ENCODE results near the gene NDUFAF3.

NDUFAF3 gene

GRCh38 chr3:48997102-48997635 lies 24.8 kb upstream of the NDUFAF3 start:
- no peak overlapping the region for H3K23ac ChIP-seq (ENCODE audit: low read length)
- H3K27me3 ChIP-seq (ENCODE audit: insufficient read depth, low read length, poor library complexity), result no peaks in the 10 kb centered on the region
- H2BK120ac ChIP-seq (ENCODE audit: low read depth, low read length), result no peak overlapping the region
- no peak overlapping the region for H2BK15ac ChIP-seq (replicated peaks; ENCODE audit: low read depth)
- WGBS (ENCODE audit: extremely low coverage, insufficient coverage, low lambda C conversion rate), result no CpG with 5 or more reads among the region's 8 CpGs
- no peaks in the 10 kb centered on the region for H3K79me1 ChIP-seq (ENCODE audit: low read length)
- H3K9ac ChIP-seq (ENCODE audit: low read length), result no peak overlapping the region
- no peak overlapping the region for H3K4ac ChIP-seq (ENCODE audit: low read depth, low read length)
- no peaks in the 10 kb centered on the region for H3K79me2 ChIP-seq (ENCODE audit: control insufficient read depth, insufficient read depth, low read length)
- no peak overlapping the region for H3K18ac ChIP-seq (ENCODE audit: low read length)
- H4K5ac ChIP-seq (ENCODE audit: low read length), result no peak overlapping the region
- no peaks in the 10 kb centered on the region for H3K36me3 ChIP-seq (ENCODE audit: control insufficient read depth, insufficient read depth, low read length)
- H3K4me1 ChIP-seq (ENCODE audit: control insufficient read depth, low read depth, low read length), result no peaks in the 10 kb centered on the region
- no peak overlapping the region for H4K8ac ChIP-seq (ENCODE audit: low read depth, low read length)
- DNase-seq, result no peak
- no peak overlapping the region for H3K4me2 ChIP-seq (ENCODE audit: low read length)
- H2AK5ac ChIP-seq (ENCODE audit: low read length), result no peak overlapping the region
- H3K27ac ChIP-seq (ENCODE audit: low read depth, low read length), result no peak overlapping the region
- H3K4me3 ChIP-seq (ENCODE audit: low read length), result no peak overlapping the region
- H3K56ac ChIP-seq (ENCODE audit: low read length), result no peak overlapping the region
- H2BK5ac ChIP-seq (ENCODE audit: low read length), result no peak overlapping the region

- no peak overlapping the region for H3K23ac ChIP-seq (ENCODE audit: low read length)
- no peak overlapping the region for H3K27ac ChIP-seq (ENCODE audit: low read depth, low read length)
- DNase-seq, result peak; percentile 58
- H3K9ac ChIP-seq (ENCODE audit: low read length), result no peak overlapping the region
- no peak overlapping the region for H3K4ac ChIP-seq (ENCODE audit: low read depth, low read length)
- no peak overlapping the region for H3K4me3 ChIP-seq (ENCODE audit: low read length)
- H3K36me3 ChIP-seq (ENCODE audit: control insufficient read depth, insufficient read depth, low read length), result no peaks in the 10 kb centered on the region
- no peak overlapping the region for H2BK120ac ChIP-seq (ENCODE audit: low read depth, low read length)
- H3K79me2 ChIP-seq (ENCODE audit: control insufficient read depth, insufficient read depth, low read length), result no peaks in the 10 kb centered on the region
- no peak overlapping the region for H3K18ac ChIP-seq (ENCODE audit: low read length)
- H4K8ac ChIP-seq (ENCODE audit: low read depth, low read length), result no peak overlapping the region
- H2BK5ac ChIP-seq (ENCODE audit: low read length), result no peak overlapping the region
- no CpG with 5 or more reads among the region's 20 CpGs for WGBS (ENCODE audit: extremely low coverage, insufficient coverage, low lambda C conversion rate)
- H2BK15ac ChIP-seq (replicated peaks; ENCODE audit: low read depth), result no peak overlapping the region
- no peaks in the 10 kb centered on the region for H3K4me1 ChIP-seq (ENCODE audit: control insufficient read depth, low read depth, low read length)
- H2AK5ac ChIP-seq (ENCODE audit: low read length), result no peak overlapping the region
- no peaks in the 10 kb centered on the region for H3K79me1 ChIP-seq (ENCODE audit: low read length)
- H3K4me2 ChIP-seq (ENCODE audit: low read length), result no peak overlapping the region
- no peak overlapping the region for H4K5ac ChIP-seq (ENCODE audit: low read length)
- H3K27me3 ChIP-seq (ENCODE audit: insufficient read depth, low read length, poor library complexity), result no peaks in the 10 kb centered on the region
- H3K56ac ChIP-seq (ENCODE audit: low read length), result no peak overlapping the region
These were observed 23.9 kb upstream of the NDUFAF3 start for GRCh38 chr3:48997714-48998637.

- Histone ChIP-seq H4K8ac (ENCODE audit: low read depth, low read length) (no peak overlapping the region), H3K56ac (ENCODE audit: low read length) (no peak overlapping the region), H3K79me2 (ENCODE audit: control insufficient read depth, insufficient read depth, low read length) (no peaks in the 10 kb centered on the region), H3K18ac (ENCODE audit: low read length) (no peak overlapping the region), H3K4ac (ENCODE audit: low read depth, low read length) (no peak overlapping the region), H4K5ac (ENCODE audit: low read length) (no peak overlapping the region), H2AK5ac (ENCODE audit: low read length) (no peak overlapping the region), H3K4me2 (ENCODE audit: low read length) (no peak overlapping the region), H2BK120ac (ENCODE audit: low read depth, low read length) (no peak overlapping the region), H2BK15ac (replicated peaks; ENCODE audit: low read depth) (no peak overlapping the region), H3K27ac (ENCODE audit: low read depth, low read length) (no peak overlapping the region), H3K79me1 (ENCODE audit: low read length) (no peaks in the 10 kb centered on the region), H3K9ac (ENCODE audit: low read length) (no peak overlapping the region), H3K36me3 (ENCODE audit: control insufficient read depth, insufficient read depth, low read length) (no peaks in the 10 kb centered on the region), H3K4me3 (ENCODE audit: low read length) (no peak overlapping the region), H3K4me1 (ENCODE audit: control insufficient read depth, low read depth, low read length) (no peaks in the 10 kb centered on the region), H3K23ac (ENCODE audit: low read length) (no peak overlapping the region), H3K27me3 (ENCODE audit: insufficient read depth, low read length, poor library complexity) (no peaks in the 10 kb centered on the region), H2BK5ac (ENCODE audit: low read length) (no peak overlapping the region)
- no CpG with 5 or more reads among the region's 8 CpGs for WGBS (ENCODE audit: extremely low coverage, insufficient coverage, low lambda C conversion rate)
- no peak for DNase-seq
These were observed 22.6 kb upstream of the NDUFAF3 start for GRCh38 chr3:48999085-48999858.

- H4K5ac ChIP-seq (ENCODE audit: low read length), result no peak overlapping the region
- H2BK120ac ChIP-seq (ENCODE audit: low read depth, low read length), result no peak overlapping the region
- H2BK5ac ChIP-seq (ENCODE audit: low read length), result no peak overlapping the region
- H3K23ac ChIP-seq (ENCODE audit: low read length), result no peak overlapping the region
- no peak overlapping the region for H3K4ac ChIP-seq (ENCODE audit: low read depth, low read length)
- no peaks in the 10 kb centered on the region for H3K27me3 ChIP-seq (ENCODE audit: insufficient read depth, low read length, poor library complexity)
- H2AK5ac ChIP-seq (ENCODE audit: low read length), result no peak overlapping the region
- H3K18ac ChIP-seq (ENCODE audit: low read length), result no peak overlapping the region
- H3K4me2 ChIP-seq (ENCODE audit: low read length), result no peak overlapping the region
- no CpG with 5 or more reads among the region's 6 CpGs for WGBS (ENCODE audit: extremely low coverage, insufficient coverage, low lambda C conversion rate)
- H3K27ac ChIP-seq (ENCODE audit: low read depth, low read length), result no peak overlapping the region
- no peak overlapping the region for H4K8ac ChIP-seq (ENCODE audit: low read depth, low read length)
- H3K36me3 ChIP-seq (ENCODE audit: control insufficient read depth, insufficient read depth, low read length), result no peaks in the 10 kb centered on the region
- no peak overlapping the region for H3K4me3 ChIP-seq (ENCODE audit: low read length)
- H3K9ac ChIP-seq (ENCODE audit: low read length), result no peak overlapping the region
- no peak overlapping the region for H3K56ac ChIP-seq (ENCODE audit: low read length)
- H3K79me1 ChIP-seq (ENCODE audit: low read length), result no peaks in the 10 kb centered on the region
- H3K79me2 ChIP-seq (ENCODE audit: control insufficient read depth, insufficient read depth, low read length), result no peaks in the 10 kb centered on the region
- no peak overlapping the region for H2BK15ac ChIP-seq (replicated peaks; ENCODE audit: low read depth)
- no peak for DNase-seq
- H3K4me1 ChIP-seq (ENCODE audit: control insufficient read depth, low read depth, low read length), result no peaks in the 10 kb centered on the region
These were observed 20.8 kb upstream of the NDUFAF3 start for GRCh38 chr3:49001155-49001554.

- H4K5ac ChIP-seq (ENCODE audit: low read length), result no peak overlapping the region
- H2BK15ac ChIP-seq (replicated peaks; ENCODE audit: low read depth), result no peak overlapping the region
- whole genome bisulfite sequencing (ENCODE audit: extremely low coverage, insufficient coverage, low lambda C conversion rate), result no CpG with 5 or more reads among the region's 16 CpGs
- H3K4me2 ChIP-seq (ENCODE audit: low read length), result no peak overlapping the region
- no peaks in the 10 kb centered on the region for H3K27me3 ChIP-seq (ENCODE audit: insufficient read depth, low read length, poor library complexity)
- H2AK5ac ChIP-seq (ENCODE audit: low read length), result no peak overlapping the region
- no peak overlapping the region for H3K23ac ChIP-seq (ENCODE audit: low read length)
- peaks cover 16% of the 10 kb centered on the region for H3K79me2 ChIP-seq (ENCODE audit: control insufficient read depth, insufficient read depth, low read length)
- H3K36me3 ChIP-seq (ENCODE audit: control insufficient read depth, insufficient read depth, low read length), result no peaks in the 10 kb centered on the region
- no peak overlapping the region for H2BK120ac ChIP-seq (ENCODE audit: low read depth, low read length)
- H3K4me3 ChIP-seq (ENCODE audit: low read length), result no peak overlapping the region
- no peak overlapping the region for H3K4ac ChIP-seq (ENCODE audit: low read depth, low read length)
- peak; percentile 81 for DNase-seq
- H3K79me1 ChIP-seq (ENCODE audit: low read length), result peaks cover 9% of the 10 kb centered on the region
- peaks cover 5% of the 10 kb centered on the region for H3K4me1 ChIP-seq (ENCODE audit: control insufficient read depth, low read depth, low read length)
- no peak overlapping the region for H3K56ac ChIP-seq (ENCODE audit: low read length)
- no peak overlapping the region for H3K18ac ChIP-seq (ENCODE audit: low read length)
- H4K8ac ChIP-seq (ENCODE audit: low read depth, low read length), result no peak overlapping the region
- H2BK5ac ChIP-seq (ENCODE audit: low read length), result no peak overlapping the region
- no peak overlapping the region for H3K9ac ChIP-seq (ENCODE audit: low read length)
- no peak overlapping the region for H3K27ac ChIP-seq (ENCODE audit: low read depth, low read length)
These were observed 17.3 kb upstream of the NDUFAF3 start for GRCh38 chr3:49004352-49005302.

All from mesendoderm (in vitro differentiated cells).